Natural killer cell (primary cell): ENCODE data around the gene CCL27. TPM values are rescaled to one million over a fixed set of nuclear protein-coding genes. Genes with fewer than 3 reads are reported as not detected.

Source experiments
- ATAC-seq, 3 donors: fragments of 150-1000 bp in 2 of 3; fragments of 200-7000 bp in 1 of 3; cut with Tn5 transposase; 1 replicate in 1 of 3; 2 replicates in 2 of 3; pipeline ENCODE4 v1.10.0; 2021; ENCODE audit warnings: mild to moderate bottlenecking in 2 of 3, moderate library complexity in 2 of 3
- DNase-seq, 2 donors: peaks; one replicate each; pipeline versions ENCODE4 v3.0.0 to v3.0.0-alpha.2; 2013 to 2021; ENCODE audit warnings: mixed read lengths in 1 of 2
- H3K27ac ChIP-seq: one replicate; pipeline ENCODE4 v1.5.1; 2013; ENCODE audit warnings: mild to moderate bottlenecking, low read length
- H3K27me3 ChIP-seq: one replicate; pipeline ENCODE4 v1.6.1; 2013; ENCODE audit warnings: low read length; ENCODE audit not compliant: control insufficient read depth, insufficient read depth
- H3K36me3 ChIP-seq: one replicate; pipeline ENCODE4 v1.6.1; 2013; ENCODE audit warnings: low read length; ENCODE audit not compliant: control insufficient read depth, insufficient read depth
- H3K4me1 ChIP-seq: one replicate; pipeline ENCODE4 v1.6.1; 2013; ENCODE audit warnings: low read length; ENCODE audit not compliant: control insufficient read depth, insufficient read depth
- H3K4me3 ChIP-seq: one replicate; pipeline ENCODE4 v1.5.1; 2013; ENCODE audit warnings: low read length
- H3K9me3 ChIP-seq: one replicate; pipeline ENCODE4 v1.6.1; 2013; ENCODE audit warnings: low read length; ENCODE audit not compliant: control insufficient read depth, insufficient read depth
- H3K27ac Mint-ChIP-seq, 2 donors: one replicate each; pipeline ENCODE4 v1.8.0; 2022; ENCODE audit warnings: mild to moderate bottlenecking in 2 of 2, mixed read lengths in 2 of 2, moderate library complexity in 1 of 2
- H3K27me3 Mint-ChIP-seq, 2 donors: one replicate each; pipeline ENCODE4 v1.8.0; 2022; ENCODE audit warnings: low read depth in 2 of 2, mixed read lengths in 2 of 2
- H3K36me3 Mint-ChIP-seq: one replicate; pipeline ENCODE4 v1.8.0; 2022; ENCODE audit warnings: mixed read lengths
- H3K4me1 Mint-ChIP-seq, 2 donors: one replicate each; pipeline ENCODE4 v1.8.0; 2022; ENCODE audit warnings: mixed read lengths in 2 of 2
- H3K4me3 Mint-ChIP-seq: one replicate; pipeline ENCODE4 v1.8.0; 2022; ENCODE audit warnings: mild to moderate bottlenecking, moderate library complexity, mixed read lengths
- H3K9me3 Mint-ChIP-seq, 2 donors: one replicate each; pipeline ENCODE4 v1.8.0; 2022; ENCODE audit warnings: mixed read lengths in 2 of 2
- CTCF ChIP-seq: fragments of 200-600 bp; IDR thresholded peaks from one replicate; pipeline ENCODE4 v1.8.0; 2022; ENCODE audit warnings: antibody characterized with exemption
- WGBS: methylation state at CpG from one replicate; pipeline ENCODE4 v1.1.7; 2013; ENCODE audit warnings: missing lambda C conversion rate; ENCODE audit not compliant: insufficient coverage; 5-methylcytosine and 5-hydroxymethylcytosine counted together
- intact Hi-C: fragments of 100-400 bp; cut with micrococcal nuclease; formaldehyde crosslinking; loops from one replicate; pipeline ENCODE4 v1.14.2; 2022
- total RNA-seq, 4 donors: library from RNA; stranded (reverse); fragments of 120-200 nt in 1 of 4; gene quantifications; one replicate each; pipeline versions ENCODE4 v1.2.3 to v1.2.4, GENCODE V29; 2013 to 2022

CCL27 gene
- total RNA-seq, 3 donors from 2014 or later (not counting 1 experiment from before 2014, with no cell fraction given) = not detected

DNA sequence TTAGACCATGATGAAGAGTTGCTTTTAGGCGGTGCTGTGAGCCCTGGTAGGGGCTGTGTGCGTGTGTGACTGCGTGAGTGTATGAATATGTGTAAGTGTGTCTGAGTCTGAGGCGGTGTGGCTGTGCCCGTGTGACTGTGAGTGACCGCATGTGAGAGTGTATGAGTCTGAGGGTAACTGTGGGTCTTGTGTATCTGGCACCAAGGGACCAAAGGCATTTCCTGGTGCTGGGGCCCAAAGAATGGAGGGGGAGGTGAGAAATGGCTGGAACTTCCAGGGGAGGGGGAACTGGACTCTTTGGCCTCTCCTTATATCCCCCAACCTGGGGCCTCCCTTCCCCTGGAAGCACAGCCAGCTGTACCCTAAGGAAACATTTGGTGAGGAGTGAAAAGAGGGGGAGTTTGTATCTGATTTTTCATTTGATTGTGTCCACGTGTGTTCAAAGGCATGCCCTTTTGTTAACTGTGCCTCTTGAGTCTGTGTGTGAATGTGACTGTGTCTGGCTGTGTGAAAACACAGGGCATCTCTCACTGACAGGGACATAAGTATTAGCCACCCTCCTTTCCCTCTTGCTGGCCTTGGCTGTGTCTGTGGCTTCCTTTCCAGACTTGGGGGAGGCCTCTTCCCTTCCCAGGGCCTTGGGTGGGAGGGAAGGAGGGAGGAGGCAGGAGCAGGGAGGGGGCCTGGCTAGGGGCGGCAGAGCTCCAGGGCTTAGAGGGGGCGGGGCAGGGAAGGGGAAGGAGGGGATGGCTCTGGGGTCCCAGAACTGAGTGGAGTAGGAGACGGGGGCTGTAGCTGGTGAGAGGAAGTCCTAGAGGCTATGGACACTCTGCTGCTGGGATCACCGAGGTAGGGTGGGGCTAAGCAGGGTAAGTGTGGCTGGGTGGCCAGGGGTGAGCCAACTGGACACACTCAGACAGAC, 9.0 kb downstream of the CCL27 start:
- Mint-ChIP-seq H3K27ac (peak overlapping the region in 1 of 2 donors; percentile 83), H3K4me1 (peaks cover 23 to 25% of the 10 kb centered on the region in 2 donors), H3K27me3 (no peaks in the 10 kb centered on the region), H3K4me3 (no peak overlapping the region), H3K36me3 (no peaks in the 10 kb centered on the region), H3K9me3 (no peaks in the 10 kb centered on the region)
- no peak for TF ChIP-seq CTCF
- Histone ChIP-seq H3K36me3 (peaks cover 21% of the 10 kb centered on the region), H3K4me1 (peaks cover 16% of the 10 kb centered on the region), H3K4me3 (no peak overlapping the region), H3K27me3 (no peaks in the 10 kb centered on the region), H3K9me3 (no peaks in the 10 kb centered on the region), H3K27ac (no peak overlapping the region)
- no peak for DNase-seq
- intact Hi-C loops = no loop called here
- ATAC-seq = peak in 1 of 3 donors; percentile 33
- WGBS = 68% methylated on average over 11 of the region's 11 CpGs

DNA sequence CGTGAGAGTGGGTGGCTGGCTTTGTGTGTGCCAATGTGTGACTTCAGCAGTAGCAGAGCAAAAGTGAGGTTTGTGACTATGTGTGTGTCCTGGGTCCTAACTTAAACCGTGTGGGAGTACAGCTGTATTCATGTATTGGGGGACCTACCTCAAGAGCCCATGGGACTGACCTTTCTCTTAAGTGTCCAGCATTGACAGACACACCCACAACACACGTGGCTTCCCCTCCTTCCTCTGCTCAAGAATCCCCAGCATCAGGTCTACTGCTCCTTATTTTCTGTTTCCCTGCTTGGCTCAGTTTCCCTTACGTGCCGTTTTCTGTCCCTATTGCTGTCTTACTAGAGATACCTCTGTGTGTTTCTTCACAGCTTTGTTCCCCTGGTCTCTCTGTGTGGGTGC, 9.9 kb downstream of the CCL27 start:
- Mint-ChIP-seq H3K27me3 (no peaks in the 10 kb centered on the region), H3K4me3 (no peak overlapping the region), H3K4me1 (peaks cover 31 to 33% of the 10 kb centered on the region in 2 donors), H3K36me3 (no peaks in the 10 kb centered on the region), H3K27ac (peak overlapping the region in 1 of 2 donors; percentile 83), H3K9me3 (no peaks in the 10 kb centered on the region)
- peaks cover 24% of the 10 kb centered on the region for H3K4me1 ChIP-seq
- 64% methylated on average over 5 of the region's 5 CpGs for WGBS
- H3K36me3 ChIP-seq = peaks cover 25% of the 10 kb centered on the region
- ATAC-seq (no peak), DNase-seq (no peak)
- H3K9me3 ChIP-seq = no peaks in the 10 kb centered on the region
- intact Hi-C loops = no loop called here
- H3K27me3 ChIP-seq = no peaks in the 10 kb centered on the region
- no peak overlapping the region for H3K27ac ChIP-seq
- TF ChIP-seq CTCF = no peak
- H3K4me3 ChIP-seq = no peak overlapping the region

GRCh38 chr9:34651876-34652601, 10.4 kb downstream of the CCL27 start, which contains the start of gene IL11RA:
IL11RA (plus strand) TSS chr9:34652185; CDS start chr9:34655218, 3,033 bp downstream.
- peak within 1 kb of the TSS in 1 of 2 donors; percentile 83 for H3K27ac Mint-ChIP-seq
- H3K9me3 ChIP-seq = no peaks in the 10 kb centered on the region
- peaks cover 25% of the 10 kb centered on the region for H3K36me3 ChIP-seq
- TF ChIP-seq CTCF = no peak
- peaks cover 37 to 39% of the 10 kb centered on the region in 2 donors for H3K4me1 Mint-ChIP-seq
- no peaks in the 10 kb centered on the region for H3K36me3 Mint-ChIP-seq
- intact Hi-C loops = no loop called here
- H3K27me3 Mint-ChIP-seq = no peaks in the 10 kb centered on the region
- H3K4me1 ChIP-seq = peaks cover 30% of the 10 kb centered on the region
- WGBS = 53% methylated on average over 21 of the region's 24 CpGs
- DNase-seq (peak in 1 of 2 donors; percentile 50), ATAC-seq (peak; percentile 35 to 76 (median 61))
- H3K27me3 ChIP-seq = no peaks in the 10 kb centered on the region
- H3K4me3 Mint-ChIP-seq = no peak within 1 kb of the TSS
- H3K27ac ChIP-seq = no peak within 1 kb of the TSS
- H3K4me3 ChIP-seq = no peak within 1 kb of the TSS
- H3K9me3 Mint-ChIP-seq = no peaks in the 10 kb centered on the region
